AG20443 (cell line): ENCODE results near the gene TESMIN.

Experiments used
- DNase-seq: peaks from one replicate; pipeline ENCODE4 v3.0.0; 2012; ENCODE audit warnings: low spot score, mixed read lengths

TESMIN gene

GRCh38 chr11:68751331-68751856 lies at the start of gene TESMIN:
Gene TESMIN, minus strand, starts transcription at chr11:68751520. Its CDS starts 860 bp downstream, at chr11:68750660.
- DNase-seq = peak; percentile 98

- peak; percentile 60 for DNase-seq
Observed at GRCh38 chr11:68798221-68798813, 47.0 kb upstream of the TESMIN start.

- no peak for DNase-seq
Observed at GRCh38 chr11:68796801-68797200, 45.5 kb upstream of the TESMIN start.

- no peak for DNase-seq
Observed at GRCh38 chr11:68792400-68792966, 41.2 kb upstream of the TESMIN start.

- no peak for DNase-seq
Observed at GRCh38 chr11:68784653-68785052, 33.3 kb upstream of the TESMIN start.

- DNase-seq = no peak
Observed at GRCh38 chr11:68783216-68783821, 32.0 kb upstream of the TESMIN start.

GRCh38 chr11:68782711-68783110 lies 31.4 kb upstream of the TESMIN start:
- DNase-seq = no peak

GRCh38 chr11:68780829-68781228 lies 29.5 kb upstream of the TESMIN start:
- no peak for DNase-seq

- no peak for DNase-seq
Observed at GRCh38 chr11:68778205-68778604, 26.9 kb upstream of the TESMIN start.

- DNase-seq = no peak
Observed at GRCh38 chr11:68776442-68777235, 25.3 kb upstream of the TESMIN start.

- no peak for DNase-seq
Observed at GRCh38 chr11:68775951-68776388, 24.6 kb upstream of the TESMIN start.

- DNase-seq = no peak
Observed at GRCh38 chr11:68774194-68774585, 22.9 kb upstream of the TESMIN start.

GRCh38 chr11:68773521-68774193 lies 22.3 kb upstream of the TESMIN start:
- no peak for DNase-seq

- no peak for DNase-seq
Observed at GRCh38 chr11:68772936-68773335, 21.6 kb upstream of the TESMIN start.

GRCh38 chr11:68770781-68771180 lies 19.5 kb upstream of the TESMIN start:
- DNase-seq = no peak

- no peak for DNase-seq
Observed at GRCh38 chr11:68767672-68768071, 16.4 kb upstream of the TESMIN start.

GRCh38 chr11:68766786-68767185 lies 15.5 kb upstream of the TESMIN start:
- no peak for DNase-seq

- no peak for DNase-seq
Observed at GRCh38 chr11:68764746-68765145, 13.4 kb upstream of the TESMIN start.

- DNase-seq = no peak
Observed at GRCh38 chr11:68763926-68764657, 12.8 kb upstream of the TESMIN start.

- DNase-seq = no peak
Observed at GRCh38 chr11:68763181-68763721, 11.9 kb upstream of the TESMIN start.

GRCh38 chr11:68762481-68762880 lies 11.2 kb upstream of the TESMIN start:
- no peak for DNase-seq
